Ishikawa (cell line): ENCODE measurements around the gene RALGPS2.

Source experiments
- CEBPB ChIP-seq: IDR thresholded peaks from 2 replicates; pipeline ENCODE4 v1.6.1; 2012
- CREB1 ChIP-seq: IDR thresholded peaks from 2 replicates; pipeline ENCODE4 v1.6.1; 2012; ENCODE audit warnings: low read depth
- EGR1 ChIP-seq: IDR thresholded peaks from 2 replicates; pipeline ENCODE4 v1.6.1; 2012
- EP300 ChIP-seq: IDR thresholded peaks from 2 replicates; pipeline ENCODE4 v1.6.1; 2012; ENCODE audit warnings: borderline replicate concordance
- FOXM1 ChIP-seq: IDR thresholded peaks from 2 replicates; pipeline ENCODE4 v1.6.1; 2012; ENCODE audit warnings: low read depth, borderline replicate concordance
- MAX ChIP-seq: IDR thresholded peaks from 2 replicates; pipeline ENCODE4 v1.6.1; 2012
- NFIC ChIP-seq: IDR thresholded peaks from 2 replicates; pipeline ENCODE4 v1.6.1; 2012
- RAD21 ChIP-seq: IDR thresholded peaks from 2 replicates; pipeline ENCODE4 v1.6.1; 2012; ENCODE audit warnings: low read depth
- REST ChIP-seq: IDR thresholded peaks from 2 replicates; pipeline ENCODE4 v1.6.1; 2012; ENCODE audit warnings: low read depth, mild to moderate bottlenecking
- TAF1 ChIP-seq: IDR thresholded peaks from 2 replicates; pipeline ENCODE4 v1.6.1; 2012; ENCODE audit warnings: low read depth, mild to moderate bottlenecking
- TCF12 ChIP-seq: IDR thresholded peaks from 2 replicates; pipeline ENCODE4 v1.6.1; 2012; ENCODE audit warnings: low read depth
- YY1 ChIP-seq: IDR thresholded peaks from 2 replicates; pipeline ENCODE4 v1.6.1; 2012; ENCODE audit warnings: low read depth

DNA sequence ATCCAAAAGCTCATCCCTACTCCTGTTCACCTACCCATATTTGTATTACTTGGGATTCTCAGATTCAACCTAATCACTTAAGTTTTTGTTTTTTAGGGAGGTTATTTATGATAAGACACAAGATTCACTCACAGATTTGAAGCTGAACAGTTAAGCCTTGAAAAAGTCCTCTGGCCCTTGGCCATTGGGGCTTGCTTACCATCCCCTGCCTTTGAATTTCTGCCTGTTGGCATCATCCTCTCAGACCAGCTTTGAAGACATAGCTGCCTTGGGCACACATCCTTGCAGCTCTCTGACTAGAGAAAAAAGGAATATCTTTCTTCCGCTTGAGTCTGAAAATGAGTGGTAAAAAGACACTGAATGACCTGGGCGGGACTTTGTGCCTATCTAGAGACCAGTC is 41.8 kb upstream of the RALGPS2 start:
- no peak for TF ChIP-seq EP300
- no peak for TF ChIP-seq CEBPB
- TF ChIP-seq TAF1: no peak
- TF ChIP-seq EGR1: no peak
- no peak for TF ChIP-seq YY1
- no peak for TF ChIP-seq CREB1
- no peak for TF ChIP-seq TCF12
- no peak for TF ChIP-seq FOXM1
- TF ChIP-seq MAX: no peak
- no peak for TF ChIP-seq NFIC
- no peak for TF ChIP-seq RAD21
- no peak for TF ChIP-seq REST
